ENCODE measurements around the gene RNF113B.

The RNF113B gene

DNA sequence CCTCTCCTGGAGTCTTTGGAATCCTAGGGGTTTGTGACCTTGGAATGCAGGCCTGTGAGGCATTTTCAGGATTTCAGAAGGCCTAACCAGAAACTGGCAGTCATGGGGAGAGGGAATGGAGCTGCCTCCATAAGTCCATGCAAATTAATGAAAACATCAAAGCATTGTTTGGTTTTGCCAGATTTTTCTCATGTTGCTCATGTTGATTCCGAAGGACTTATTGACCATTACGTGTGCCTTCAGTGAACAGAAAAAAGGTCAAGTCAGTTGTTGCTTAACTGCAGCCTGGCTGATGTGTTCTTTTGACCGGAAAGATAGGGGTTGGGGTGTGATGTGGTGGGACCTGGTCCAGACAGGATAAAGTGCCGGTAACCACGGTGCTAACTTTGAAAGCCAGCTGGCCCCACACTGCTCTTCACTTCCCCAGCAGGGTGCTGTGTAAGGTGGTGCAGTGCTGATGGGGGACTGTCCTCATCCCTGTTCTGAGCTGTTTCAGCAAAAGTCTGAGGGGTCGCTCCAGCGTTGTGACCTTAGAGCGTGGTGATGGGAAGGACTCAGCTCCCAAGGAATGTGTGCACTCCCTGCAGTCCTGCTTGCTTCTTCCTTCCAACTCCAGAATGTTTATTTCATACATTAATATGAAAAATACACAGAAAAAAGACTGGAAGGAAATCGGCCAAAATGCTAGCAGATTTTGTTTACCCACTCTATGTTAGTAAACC is 3.5 kb downstream of the RNF113B start:
- no peak for DNase-seq

DNA sequence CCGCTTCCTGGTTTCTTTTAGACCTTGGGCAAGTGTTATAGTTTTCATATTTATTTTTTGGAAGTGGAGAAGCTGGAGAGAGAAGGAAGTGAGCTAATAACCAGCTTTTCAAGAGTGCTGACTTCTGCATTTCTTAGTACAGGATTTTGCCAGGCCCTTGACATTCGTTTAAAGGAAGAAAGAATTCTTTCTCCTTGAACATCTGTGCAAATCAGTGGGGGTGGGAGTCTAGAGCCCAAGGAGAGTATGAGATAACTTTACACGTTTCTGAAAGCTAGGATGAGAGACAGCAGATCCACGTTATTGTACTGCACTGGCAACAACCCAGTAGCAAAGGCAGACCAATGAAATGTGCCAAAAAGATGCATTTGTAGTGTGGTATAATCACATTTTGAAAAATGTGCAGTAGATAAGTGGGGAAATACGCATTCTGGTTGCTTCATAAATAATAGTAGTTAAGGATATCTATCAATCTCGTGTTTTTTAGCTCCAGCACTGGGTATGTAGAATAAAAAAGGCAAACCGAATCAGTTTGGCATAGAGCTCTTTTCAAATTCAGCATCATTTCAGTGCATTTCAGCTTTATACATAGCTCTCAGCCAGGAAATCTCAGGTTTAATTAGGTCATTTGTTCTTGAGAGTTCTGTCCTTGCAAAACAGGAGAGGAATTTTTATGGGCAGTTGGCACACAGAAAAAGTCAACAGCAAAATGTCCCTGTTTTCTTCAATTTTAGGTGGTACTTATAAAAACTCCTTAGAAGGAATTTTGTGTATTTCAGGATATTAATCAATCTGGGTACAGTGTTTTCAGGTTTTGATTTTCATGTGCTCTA is 4.3 kb downstream of the RNF113B start:
- no peak for DNase-seq

DNA sequence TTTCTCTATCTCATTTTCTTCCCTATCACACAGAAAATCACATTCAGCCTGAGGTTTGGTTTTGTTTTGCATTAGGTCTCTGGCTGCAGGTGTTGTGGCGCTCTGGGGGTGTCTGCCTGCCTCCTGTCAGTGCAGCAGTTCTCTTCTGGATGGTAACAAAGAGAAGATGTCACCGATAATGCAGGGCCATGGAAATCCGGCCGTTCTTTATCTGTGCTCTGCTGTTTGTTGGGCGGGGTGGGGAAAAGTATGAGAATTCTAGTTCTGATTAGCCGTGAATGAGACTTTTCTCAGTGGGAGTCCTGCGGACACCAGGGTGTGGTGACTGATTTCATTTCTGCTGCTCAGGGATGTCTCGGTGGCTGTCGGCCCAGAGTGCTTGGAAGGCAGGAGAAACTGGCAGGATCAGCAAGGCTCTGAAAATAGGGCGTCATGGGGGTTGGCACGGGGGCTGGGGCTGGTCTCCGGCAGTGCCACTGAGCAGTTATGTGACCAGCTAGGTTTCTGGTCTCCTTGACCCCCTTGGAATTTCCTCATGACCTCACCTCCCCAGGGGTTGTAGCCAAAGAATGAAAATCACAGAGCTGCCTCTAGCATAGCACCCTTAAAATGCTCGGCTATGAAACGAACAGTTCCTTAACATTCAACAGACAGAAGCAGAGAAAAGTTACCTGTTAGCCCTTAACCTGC is 5.0 kb downstream of the RNF113B start:
- DNase-seq, result no peak

- DNase-seq, result no peak
Measured at GRCh38 chr13:98169331-98169730, 7.7 kb downstream of the RNF113B start.

GRCh38 chr13:98162935-98163334 is 14.1 kb downstream of the RNF113B start:
- no peak for DNase-seq

DNA sequence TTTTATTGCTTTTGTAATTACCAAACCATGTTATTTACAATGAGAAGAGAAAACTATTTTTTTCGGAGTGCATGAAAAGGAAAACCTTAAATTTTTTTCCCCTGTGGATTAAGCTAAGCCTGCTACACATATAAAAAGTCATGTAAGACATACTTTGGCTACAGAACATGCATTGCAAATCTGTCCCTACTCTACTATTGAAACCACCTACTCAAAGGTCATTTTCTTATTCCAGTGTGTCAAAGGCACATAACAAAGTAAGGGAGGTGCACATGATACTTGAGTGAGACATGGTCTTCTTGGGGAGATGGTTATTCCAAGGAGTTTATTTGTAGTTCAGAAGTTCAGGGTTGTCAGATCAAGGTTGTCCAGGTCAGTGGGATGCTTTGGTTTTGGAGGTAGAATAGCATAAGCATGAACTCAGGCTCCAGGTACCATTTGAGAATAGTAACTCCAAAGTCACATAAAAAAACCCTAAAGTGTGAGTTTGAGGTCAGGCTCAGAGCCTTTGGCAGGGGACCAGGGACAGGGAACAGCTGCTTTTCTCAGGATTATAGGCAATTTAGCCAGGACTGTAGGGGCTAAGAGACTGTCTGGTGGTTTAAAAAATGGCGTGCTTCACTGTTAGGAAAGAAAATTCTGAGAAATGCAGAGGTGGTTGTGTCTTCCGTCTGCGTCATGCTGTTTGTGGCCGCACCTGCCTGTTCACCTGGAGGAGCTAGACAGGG is 18.7 kb downstream of the RNF113B start:
- no peak for DNase-seq

DNA sequence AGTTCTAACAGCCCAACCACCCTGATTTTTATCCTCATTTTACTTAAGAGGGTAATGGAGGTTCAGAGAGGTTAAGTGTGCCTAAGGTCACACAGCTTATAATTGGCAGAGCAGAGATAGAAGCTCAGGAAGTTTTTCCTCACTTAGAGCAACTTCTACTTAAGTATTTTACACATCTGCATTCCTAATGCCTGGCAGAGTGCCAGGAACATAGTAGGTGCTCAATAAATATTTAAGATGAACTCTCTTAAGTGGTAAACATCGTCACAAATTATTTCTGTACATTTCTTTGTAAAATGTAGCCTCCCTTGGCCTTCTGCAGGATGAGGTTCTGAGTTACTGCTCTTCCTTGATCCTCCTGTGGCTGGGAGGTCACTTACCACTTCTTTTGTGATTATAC is 19.5 kb downstream of the RNF113B start:
- no peak for DNase-seq

- no peak for DNase-seq
Measured at GRCh38 chr13:98157188-98157587, 19.9 kb downstream of the RNF113B start.

DNA sequence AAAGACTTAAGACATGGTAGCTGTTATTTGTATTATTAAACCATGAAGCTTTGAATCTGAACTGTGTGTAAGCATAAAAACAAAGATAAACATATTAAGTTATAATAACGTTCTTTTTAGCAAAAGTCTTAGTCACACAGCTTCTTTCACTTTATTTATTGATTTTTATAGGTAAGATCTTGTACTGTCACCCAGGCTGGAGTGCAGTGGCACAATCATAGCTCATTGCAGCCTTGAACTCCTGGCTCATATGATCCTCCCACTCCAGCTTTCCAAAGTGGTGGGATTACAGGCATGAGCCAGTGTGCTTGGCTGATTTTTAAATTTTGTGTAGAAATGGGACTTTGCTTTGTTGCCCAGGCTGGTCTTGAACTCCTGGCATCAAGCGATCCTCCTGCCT is 20.8 kb downstream of the RNF113B start:
- no peak for DNase-seq

DNA sequence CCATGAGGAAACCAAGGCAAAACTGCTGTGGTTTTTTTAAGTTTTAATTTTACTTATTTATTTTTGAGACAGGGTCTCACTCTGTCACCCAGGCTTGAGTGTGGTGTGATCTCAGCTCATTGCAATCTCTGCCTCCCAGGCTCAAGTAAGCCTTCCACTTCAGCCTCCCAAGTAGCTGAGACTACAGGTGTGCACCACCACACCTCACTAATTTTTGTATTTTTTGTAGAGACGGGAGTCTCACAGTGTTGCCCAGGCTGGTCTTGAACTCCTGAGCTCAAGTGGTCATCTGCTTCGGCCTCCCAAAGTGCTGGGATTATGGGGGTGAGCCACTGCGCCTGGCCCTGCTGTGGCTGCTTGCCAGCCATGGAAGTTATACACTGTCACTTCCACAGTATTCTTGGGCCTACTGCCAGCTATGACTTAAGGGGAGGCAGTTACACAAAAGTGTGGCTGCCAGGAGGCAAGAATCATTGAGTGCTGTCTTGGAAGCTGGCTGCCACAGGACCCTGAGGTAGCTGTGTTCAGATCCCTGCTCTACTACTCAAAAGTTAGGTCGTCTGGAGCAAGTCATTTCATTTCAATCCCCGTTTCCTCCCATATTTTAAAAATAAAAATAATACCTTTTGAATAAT is 21.5 kb downstream of the RNF113B start:
- DNase-seq, result peak; percentile 50

GRCh38 chr13:98150832-98151479 is 26.1 kb downstream of the RNF113B start:
- peak; percentile 84 for DNase-seq

DNA sequence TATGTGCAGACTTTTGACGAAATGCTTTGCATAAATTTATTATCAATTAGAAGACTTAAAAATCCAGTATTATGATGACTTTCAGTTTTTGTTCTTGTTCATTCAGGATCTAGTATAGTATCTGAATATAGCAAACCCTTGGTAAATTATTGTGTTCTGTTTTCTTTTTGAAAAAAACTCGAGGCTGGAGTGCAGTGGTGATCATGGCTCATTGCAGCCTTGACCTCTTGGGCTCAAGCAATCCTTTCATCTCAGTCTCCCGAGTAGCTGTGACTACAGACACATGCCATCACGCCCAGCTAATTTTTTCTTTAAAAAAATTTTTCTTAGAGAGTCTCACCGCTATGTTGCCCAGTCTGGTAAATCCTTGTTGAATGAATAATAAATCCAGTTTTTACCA is 29.5 kb downstream of the RNF113B start:
- no peak for DNase-seq

DNA sequence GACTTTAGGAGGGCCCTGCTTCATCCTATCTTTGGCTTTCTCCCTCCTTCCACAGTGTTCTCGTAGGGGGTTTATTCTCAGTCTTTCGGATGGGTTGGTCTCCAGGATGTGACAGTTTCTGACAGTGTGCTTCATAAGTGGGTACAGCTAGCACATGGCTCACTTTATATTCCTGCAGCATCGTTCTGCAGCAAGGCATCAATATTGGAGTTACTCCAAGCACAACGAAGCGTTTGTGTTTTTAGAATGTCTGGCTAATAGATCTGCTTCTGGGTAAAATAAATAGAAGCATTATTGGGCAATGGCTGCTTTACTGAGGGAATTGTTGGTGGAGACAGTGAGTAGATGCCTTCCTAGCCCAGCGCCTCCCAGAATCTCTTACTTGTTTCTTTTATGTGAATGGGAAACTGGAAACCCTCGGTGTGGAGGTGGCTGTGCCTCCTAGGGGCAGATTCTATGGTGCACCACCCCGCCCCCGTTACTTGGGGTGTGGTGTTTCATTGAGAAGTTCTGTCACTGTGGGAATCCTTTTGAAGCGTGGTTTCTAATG is 32.2 kb downstream of the RNF113B start:
- DNase-seq, result peak; percentile 22

DNA sequence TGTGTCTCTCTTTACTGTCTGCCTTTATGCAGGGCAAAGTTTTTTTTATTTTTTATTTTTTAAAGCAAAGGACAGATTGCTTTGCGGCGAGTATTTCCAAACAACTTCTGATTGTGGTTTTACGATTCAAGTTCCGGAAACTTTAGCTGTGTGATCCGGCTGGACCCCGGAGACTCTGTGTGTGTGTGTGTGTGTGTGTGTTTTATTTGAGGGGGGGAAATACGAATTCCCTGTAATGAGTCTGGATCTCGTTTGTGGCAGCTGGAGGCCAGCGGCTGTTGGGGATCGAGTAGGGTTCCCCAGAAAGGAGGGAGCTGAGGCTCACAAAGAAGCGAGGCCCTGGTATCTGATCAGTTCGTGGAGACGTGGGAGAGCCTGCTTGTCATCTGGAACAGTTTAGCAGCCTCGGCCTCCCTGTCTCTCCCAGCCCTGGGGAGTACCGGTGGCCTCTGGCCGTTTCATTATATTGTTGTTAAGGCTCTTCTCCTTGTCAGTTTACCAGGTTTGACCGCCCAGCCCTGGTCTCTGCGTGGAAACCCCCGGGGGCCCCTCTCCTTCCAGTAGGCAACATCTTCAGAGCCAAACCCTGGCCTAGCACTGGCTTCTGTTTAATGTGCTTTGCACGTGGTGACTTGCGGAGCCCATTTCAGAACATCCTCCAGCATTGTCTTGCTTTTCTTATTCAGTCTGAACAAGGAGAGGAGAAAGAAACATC is 32.9 kb downstream of the RNF113B start:
- peak; percentile 29 for DNase-seq

GRCh38 chr13:98143601-98144026 is 33.5 kb downstream of the RNF113B start:
- DNase-seq, result no peak

- no peak for DNase-seq
Measured at GRCh38 chr13:98143157-98143553, 33.9 kb downstream of the RNF113B start.

GRCh38 chr13:98142380-98143156 is 34.5 kb downstream of the RNF113B start, which contains the start of gene FARP1:
FARP1 (plus strand) TSS chr13:98143094; CDS start chr13:98213243, 70,149 bp downstream.
- peak; percentile 77 for DNase-seq

DNA sequence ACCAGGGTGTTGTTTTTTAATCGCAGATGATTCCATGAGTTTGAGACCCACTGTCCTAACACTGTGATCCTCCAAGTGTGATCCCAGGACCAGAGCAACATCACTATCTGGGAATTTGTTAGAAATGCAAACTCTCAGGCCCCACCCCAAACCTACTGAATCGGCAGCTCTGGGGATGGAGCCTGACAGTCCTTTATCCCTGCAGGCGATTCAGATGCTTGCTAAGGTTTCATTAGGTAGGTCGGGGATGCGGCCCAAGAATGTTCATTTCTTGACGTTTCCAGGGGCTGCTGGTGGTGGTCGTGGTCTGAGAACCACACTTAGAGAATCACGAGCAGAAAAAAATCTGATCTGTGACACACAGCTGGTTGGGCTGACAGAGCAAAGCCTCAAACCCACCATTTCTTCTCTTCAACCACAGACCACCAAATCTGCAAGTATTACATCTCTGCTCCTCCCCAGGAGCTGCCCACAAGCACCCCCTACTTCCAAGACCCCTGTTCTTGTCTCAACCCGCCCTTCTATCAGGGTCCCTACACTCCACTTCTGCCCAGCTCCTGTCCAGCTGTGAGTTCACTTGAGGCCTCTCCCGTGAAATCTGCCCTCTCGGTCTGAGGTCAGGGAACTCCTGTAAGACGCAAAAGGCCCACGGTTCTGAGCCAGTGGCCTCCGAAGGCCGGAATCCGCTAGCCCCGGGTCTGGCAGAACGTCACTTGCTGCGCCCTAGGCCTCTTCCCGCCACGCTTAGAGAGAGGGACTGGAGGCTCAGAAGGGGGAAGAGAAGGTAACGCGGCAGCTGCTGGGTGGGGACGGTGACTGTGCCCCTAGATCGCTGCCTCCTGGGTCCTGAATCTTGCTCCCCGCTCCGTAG is 35.3 kb downstream of the RNF113B start:
- DNase-seq, result peak; percentile 54

DNA sequence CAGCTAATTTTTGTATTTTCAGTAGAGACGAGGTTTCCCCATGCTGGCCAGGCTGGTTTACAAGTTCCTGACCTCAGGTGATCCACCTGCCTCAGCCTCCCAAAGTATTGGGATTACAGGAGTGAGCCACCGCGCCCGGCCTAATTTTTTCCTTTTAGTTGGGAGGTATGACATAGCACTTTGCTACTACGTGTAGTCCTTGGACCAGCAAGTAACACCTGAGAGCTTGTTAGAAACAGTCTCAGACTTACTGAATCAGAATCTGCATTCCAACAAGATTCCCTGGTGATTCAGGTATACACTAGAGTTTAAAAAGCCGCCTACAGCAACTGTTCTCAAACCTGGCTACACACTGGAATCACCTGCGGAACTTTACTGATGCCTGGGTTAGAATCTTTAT is 36.0 kb downstream of the RNF113B start:
- DNase-seq, result no peak
